NCI-H128 (cell line): ENCODE measurements around the gene DIO1.
A peak's percentile ranks its signal among the peaks of the same experiment; 100 is the strongest.
"Not testable (repeated sequence)": the region's sequence is repeated elsewhere in the genome, so short reads cannot be mapped to it uniquely, and the experiment has no call there.

Experiments
- DNase-seq: peaks from one replicate; lab custom pipeline; 2025; ENCODE audit not compliant: unreplicated experiment; lab: John Stamatoyannopoulos, UW

The DIO1 gene

GRCh38 chr1:53893999-53894636 is at the start of gene DIO1:
Gene DIO1, plus strand, starts transcription at chr1:53894187. Its CDS starts 24 bp downstream, at chr1:53894211.
- DNase-seq = no peak

GRCh38 chr1:53847980-53848379 is 46.0 kb upstream of the DIO1 start:
- DNase-seq = no peak

- DNase-seq = no peak
These were observed 43.8 kb upstream of the DIO1 start for GRCh38 chr1:53850082-53850673.

GRCh38 chr1:53851571-53852285 is 42.3 kb upstream of the DIO1 start:
- DNase-seq = no peak

GRCh38 chr1:53860967-53861411 is 33.0 kb upstream of the DIO1 start:
- peak; percentile 33 for DNase-seq

- DNase-seq = no peak
These were observed 31.5 kb upstream of the DIO1 start for GRCh38 chr1:53862507-53862906.

- no peak for DNase-seq
These were observed 25.4 kb upstream of the DIO1 start for GRCh38 chr1:53868565-53868964.

- no peak for DNase-seq
These were observed 24.4 kb upstream of the DIO1 start for GRCh38 chr1:53869454-53870117.

- DNase-seq = no peak
These were observed 22.8 kb upstream of the DIO1 start for GRCh38 chr1:53871221-53871620.

GRCh38 chr1:53871773-53872484 is 22.1 kb upstream of the DIO1 start:
- no peak for DNase-seq

GRCh38 chr1:53875150-53875549 is 18.8 kb upstream of the DIO1 start:
- not testable (repeated sequence) for DNase-seq

- peak; percentile 9 for DNase-seq
These were observed 15.4 kb upstream of the DIO1 start for GRCh38 chr1:53878492-53879105.

- DNase-seq = not testable (repeated sequence)
These were observed 12.1 kb upstream of the DIO1 start for GRCh38 chr1:53881853-53882252.

GRCh38 chr1:53883600-53883999 is 10.4 kb upstream of the DIO1 start:
- DNase-seq = not testable (repeated sequence)

GRCh38 chr1:53888681-53889080 is 5.3 kb upstream of the DIO1 start:
- no peak for DNase-seq

GRCh38 chr1:53889304-53890298 is 4.4 kb upstream of the DIO1 start, which contains the start of gene YIPF1:
Gene YIPF1, minus strand, starts transcription at chr1:53889797. Its CDS starts 860 bp downstream, at chr1:53888937.
- DNase-seq = peak; percentile 75

- DNase-seq = no peak
These were observed 3.5 kb upstream of the DIO1 start for GRCh38 chr1:53890522-53890941.

GRCh38 chr1:53891018-53891417 is 3.0 kb upstream of the DIO1 start:
- DNase-seq = no peak

- no peak for DNase-seq
These were observed 2.3 kb upstream of the DIO1 start for GRCh38 chr1:53891678-53892077.
